GM23338 (cell line): ENCODE data around the gene TGIF1. TPM values are rescaled to one million over a fixed set of nuclear protein-coding genes. Genes with fewer than 3 reads are reported as not detected.

Experiments used
- ATAC-seq: fragments of 200-7000 bp; cut with Tn5 transposase; 3 replicates; pipeline ENCODE4 v1.9.1; 2020
- DNase-seq: peaks from one replicate; pipeline ENCODE4 v3.0.0-alpha.2; 2015; ENCODE audit warnings: low spot score
- H2AFZ ChIP-seq: fragments of 200-600 bp; sonication (generic); 2 replicates; pipeline ENCODE4 v1.8.0; 2016; ENCODE audit warnings: antibody characterized with exemption, mild to moderate bottlenecking, moderate library complexity
- H3F3A ChIP-seq: fragments of 200-600 bp; sonication (generic); replicated peaks from 2 replicates; pipeline ENCODE4 v1.8.0; 2017; ENCODE audit warnings: antibody characterized with exemption, mixed run types, low read depth
- H3K27ac ChIP-seq: fragments of 200-600 bp; sonication (generic); 2 replicates; pipeline ENCODE4 v1.6.1; 2016; ENCODE audit warnings: low read depth
- H3K27me3 ChIP-seq: fragments of 200-600 bp; sonication (generic); 2 replicates; pipeline ENCODE4 v1.8.0; 2016; ENCODE audit warnings: mild to moderate bottlenecking, mixed run types, moderate library complexity; ENCODE audit not compliant: insufficient read depth
- H3K36me3 ChIP-seq: fragments of 200-600 bp; sonication (generic); 2 replicates; pipeline ENCODE4 v1.8.0; 2016; ENCODE audit warnings: mild to moderate bottlenecking; ENCODE audit not compliant: insufficient read depth
- H3K4me1 ChIP-seq: fragments of 200-600 bp; sonication (generic); 2 replicates; pipeline ENCODE4 v1.8.0; 2016; ENCODE audit warnings: mild to moderate bottlenecking, moderate library complexity; ENCODE audit not compliant: insufficient read depth
- H3K4me2 ChIP-seq: fragments of 200-600 bp; sonication (generic); 2 replicates; pipeline ENCODE4 v1.7.1; 2017; ENCODE audit warnings: mixed run types
- H3K4me3 ChIP-seq: fragments of 200-600 bp; sonication (generic); 2 replicates; pipeline ENCODE4 v1.6.1; 2016; ENCODE audit warnings: mixed run types
- H3K79me2 ChIP-seq: fragments of 200-600 bp; sonication (generic); replicated peaks from 2 replicates; pipeline ENCODE4 v1.8.0; 2017; ENCODE audit warnings: mild to moderate bottlenecking; ENCODE audit not compliant: insufficient read depth
- H3K9me2 ChIP-seq: fragments of 200-600 bp; sonication (generic); 2 replicates; pipeline ENCODE4 v1.8.0; 2017; ENCODE audit not compliant: insufficient read depth
- H4K20me1 ChIP-seq: fragments of 200-600 bp; sonication (generic); replicated peaks from 2 replicates; pipeline ENCODE4 v1.8.0; 2017; ENCODE audit warnings: mild to moderate bottlenecking; ENCODE audit not compliant: insufficient read depth
- H3K27ac Mint-ChIP-seq: 2 replicates; pipeline ENCODE4 v1.8.0; 2020; ENCODE audit warnings: inconsistent platforms, mild to moderate bottlenecking, moderate library complexity, mixed read lengths
- H3K27me3 Mint-ChIP-seq: 3 replicates; pipeline ENCODE4 v1.8.0; 2022; ENCODE audit warnings: low read depth, mild to moderate bottlenecking, moderate library complexity, mixed read lengths, inconsistent platforms; ENCODE audit not compliant: insufficient read depth, poor library complexity
- H3K36me3 Mint-ChIP-seq: 3 replicates; pipeline ENCODE4 v1.8.0; 2021; ENCODE audit warnings: low read depth, mild to moderate bottlenecking, inconsistent platforms, moderate library complexity, mixed read lengths
- H3K4me1 Mint-ChIP-seq: 3 replicates; pipeline ENCODE4 v1.8.0; 2020; ENCODE audit warnings: mild to moderate bottlenecking, inconsistent platforms, mixed read lengths
- H3K4me3 Mint-ChIP-seq: 3 replicates; pipeline ENCODE4 v1.8.0; 2021; ENCODE audit warnings: moderate library complexity, mild to moderate bottlenecking, inconsistent platforms, mixed read lengths
- H3K9me3 Mint-ChIP-seq: 3 replicates; pipeline ENCODE4 v1.8.0; 2020; ENCODE audit warnings: moderate library complexity, mild to moderate bottlenecking, inconsistent platforms, mixed read lengths
- CREB1 ChIP-seq: fragments of 250-450 bp; sonication (Bioruptor Pico); IDR thresholded peaks from 2 replicates; pipeline ENCODE4 v1.5.0; 2020; ENCODE audit warnings: low read depth, mild to moderate bottlenecking, moderate library complexity
- CTCF ChIP-seq, 2 experiments: fragments of 200-600 bp in 1 of 2; sonication (generic) in 1 of 2; conservative IDR thresholded peaks; 2 replicates each; pipeline versions ENCODE4 v1.5.1 to v1.6.1; 2016 to 2017; ENCODE audit warnings: antibody characterized with exemption in 2 of 2, low read depth in 2 of 2, mild to moderate bottlenecking in 2 of 2, moderate library complexity in 1 of 2
- EZH2 ChIP-seq: fragments of 200-600 bp; sonication (generic); IDR thresholded peaks from one replicate; pipeline ENCODE4 v1.8.0; 2017; ENCODE audit warnings: antibody characterized with exemption, mild to moderate bottlenecking, low read depth; ENCODE audit not compliant: unreplicated experiment
- EZH2phosphoT487 ChIP-seq: fragments of 200-600 bp; sonication (generic); IDR thresholded peaks from one replicate; pipeline ENCODE4 v1.8.1; 2018; ENCODE audit warnings: antibody characterized with exemption; ENCODE audit not compliant: unreplicated experiment
- JUNB ChIP-seq: IDR thresholded peaks from one replicate; pipeline ENCODE4 v1.6.1; 2016; ENCODE audit warnings: antibody characterized with exemption; ENCODE audit not compliant: unreplicated experiment
- NANOG ChIP-seq: IDR thresholded peaks from 2 replicates; pipeline ENCODE4 v1.6.1; 2016; ENCODE audit warnings: antibody characterized with exemption, borderline replicate concordance
- POLR2AphosphoS5 ChIP-seq: IDR thresholded peaks from 2 replicates; pipeline ENCODE4 v1.6.1; 2016; ENCODE audit warnings: antibody characterized with exemption, low read depth
- REST ChIP-seq: IDR thresholded peaks from one replicate; pipeline ENCODE4 v1.6.1; 2018; ENCODE audit warnings: antibody characterized with exemption; ENCODE audit not compliant: unreplicated experiment
- STAT1 ChIP-seq: IDR thresholded peaks from one replicate; pipeline ENCODE4 v1.6.1; 2016; ENCODE audit warnings: antibody characterized with exemption; ENCODE audit not compliant: unreplicated experiment
- ZNF114 ChIP-seq: fragments of 250-450 bp; sonication (Bioruptor Pico); IDR thresholded peaks from 2 replicates; pipeline ENCODE4 v1.5.0; 2020; ENCODE audit warnings: mild to moderate bottlenecking, moderate library complexity
- ZNF331 ChIP-seq: fragments of 250-450 bp; sonication (Bioruptor Pico); IDR thresholded peaks from 2 replicates; pipeline ENCODE4 v1.5.0; 2020; ENCODE audit warnings: low read depth, mild to moderate bottlenecking, moderate library complexity
- polyA plus RNA-seq: library from polyadenylated mRNA; unstranded; fragments of >200 nt; fragmentation: Nextera tagmentation; extraction: Ambion mirVana; gene quantifications from 2 replicates; pipeline ENCODE4 v1.2.1, GENCODE V29; 2016
- total RNA-seq: library from RNA; depleted of rRNA; stranded (reverse); fragments of >200 nt; shearing (Covaris generic); gene quantifications from 2 replicates; pipeline ENCODE4 v1.2.3, GENCODE V29; 2014
- TF ChIP-seq, protein P1 (sequence below): fragments of 250-450 bp; sonication (Bioruptor Pico); IDR thresholded peaks from 2 replicates; pipeline ENCODE4 v1.5.0; 2020; ENCODE audit warnings: mild to moderate bottlenecking, moderate library complexity
- TF ChIP-seq, protein P2 (sequence below): IDR thresholded peaks from 2 replicates; pipeline ENCODE4 v1.6.1; 2016; ENCODE audit warnings: antibody characterized with exemption

TGIF1 gene
- total and polyA plus RNA-seq, 2 experiments from 2014 or later = 294 to 316 TPM

DNA sequence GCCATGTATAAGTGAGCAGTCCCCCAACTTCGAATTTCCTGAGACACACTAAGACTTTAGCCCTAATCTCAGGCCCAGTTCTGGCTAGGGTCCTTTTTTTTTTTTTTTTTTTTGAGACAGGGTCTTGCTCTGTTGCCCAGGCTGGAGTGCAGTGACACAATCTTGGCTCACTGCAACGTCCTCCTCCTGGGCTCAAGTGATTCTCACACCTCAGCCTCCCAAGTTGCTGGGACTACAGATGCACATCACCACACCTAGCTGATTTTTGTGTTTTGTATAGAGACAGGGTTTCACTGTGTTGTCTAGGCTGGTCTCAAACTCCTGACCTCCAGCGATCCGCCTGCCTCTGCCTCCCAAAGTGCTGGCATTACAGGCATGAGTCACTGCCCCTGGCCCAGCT, 23.9 kb upstream of the TGIF1 start:
- Histone ChIP-seq H4K20me1 (no peaks in the 10 kb centered on the region), H3K4me3 (no peak overlapping the region), H3K4me2 (no peak overlapping the region), H3F3A (no peaks in the 10 kb centered on the region), H3K36me3 (no peaks in the 10 kb centered on the region), H2AFZ (no peak overlapping the region), H3K27me3 (no peaks in the 10 kb centered on the region), H3K79me2 (no peaks in the 10 kb centered on the region), H3K4me1 (peaks cover 8% of the 10 kb centered on the region; the same call in 1 of the 2 replicates), H3K9me2 (no peaks in the 10 kb centered on the region), H3K27ac (no peak overlapping the region)
- Mint-ChIP-seq H3K9me3 (no peaks in the 10 kb centered on the region), H3K27me3 (peaks cover 5% of the 10 kb centered on the region), H3K4me3 (no peak overlapping the region), H3K36me3 (no peaks in the 10 kb centered on the region), H3K27ac (no peak overlapping the region), H3K4me1 (peaks cover 2% of the 10 kb centered on the region; the same call in 1 of the 3 replicates)
- TF ChIP-seq CREB1 (CRISPR knock-in tag) = no peak
- TF ChIP-seq EZH2 = no peak
- no peak for TF ChIP-seq EZH2phosphoT487
- TF ChIP-seq STAT1 = no peak
- no peak for TF ChIP-seq JUNB
- no peak for TF ChIP-seq ZNF114 (CRISPR knock-in tag)
- no peak for TF ChIP-seq NANOG
- TF ChIP-seq CTCF (conservative IDR thresholded peaks at IDR 0.05; ENCODE audit: low read depth in 2 of 2) = no peak
- no peak for TF ChIP-seq REST
- TF ChIP-seq POLR2AphosphoS5 = no peak
- TF ChIP-seq, protein P1, sequence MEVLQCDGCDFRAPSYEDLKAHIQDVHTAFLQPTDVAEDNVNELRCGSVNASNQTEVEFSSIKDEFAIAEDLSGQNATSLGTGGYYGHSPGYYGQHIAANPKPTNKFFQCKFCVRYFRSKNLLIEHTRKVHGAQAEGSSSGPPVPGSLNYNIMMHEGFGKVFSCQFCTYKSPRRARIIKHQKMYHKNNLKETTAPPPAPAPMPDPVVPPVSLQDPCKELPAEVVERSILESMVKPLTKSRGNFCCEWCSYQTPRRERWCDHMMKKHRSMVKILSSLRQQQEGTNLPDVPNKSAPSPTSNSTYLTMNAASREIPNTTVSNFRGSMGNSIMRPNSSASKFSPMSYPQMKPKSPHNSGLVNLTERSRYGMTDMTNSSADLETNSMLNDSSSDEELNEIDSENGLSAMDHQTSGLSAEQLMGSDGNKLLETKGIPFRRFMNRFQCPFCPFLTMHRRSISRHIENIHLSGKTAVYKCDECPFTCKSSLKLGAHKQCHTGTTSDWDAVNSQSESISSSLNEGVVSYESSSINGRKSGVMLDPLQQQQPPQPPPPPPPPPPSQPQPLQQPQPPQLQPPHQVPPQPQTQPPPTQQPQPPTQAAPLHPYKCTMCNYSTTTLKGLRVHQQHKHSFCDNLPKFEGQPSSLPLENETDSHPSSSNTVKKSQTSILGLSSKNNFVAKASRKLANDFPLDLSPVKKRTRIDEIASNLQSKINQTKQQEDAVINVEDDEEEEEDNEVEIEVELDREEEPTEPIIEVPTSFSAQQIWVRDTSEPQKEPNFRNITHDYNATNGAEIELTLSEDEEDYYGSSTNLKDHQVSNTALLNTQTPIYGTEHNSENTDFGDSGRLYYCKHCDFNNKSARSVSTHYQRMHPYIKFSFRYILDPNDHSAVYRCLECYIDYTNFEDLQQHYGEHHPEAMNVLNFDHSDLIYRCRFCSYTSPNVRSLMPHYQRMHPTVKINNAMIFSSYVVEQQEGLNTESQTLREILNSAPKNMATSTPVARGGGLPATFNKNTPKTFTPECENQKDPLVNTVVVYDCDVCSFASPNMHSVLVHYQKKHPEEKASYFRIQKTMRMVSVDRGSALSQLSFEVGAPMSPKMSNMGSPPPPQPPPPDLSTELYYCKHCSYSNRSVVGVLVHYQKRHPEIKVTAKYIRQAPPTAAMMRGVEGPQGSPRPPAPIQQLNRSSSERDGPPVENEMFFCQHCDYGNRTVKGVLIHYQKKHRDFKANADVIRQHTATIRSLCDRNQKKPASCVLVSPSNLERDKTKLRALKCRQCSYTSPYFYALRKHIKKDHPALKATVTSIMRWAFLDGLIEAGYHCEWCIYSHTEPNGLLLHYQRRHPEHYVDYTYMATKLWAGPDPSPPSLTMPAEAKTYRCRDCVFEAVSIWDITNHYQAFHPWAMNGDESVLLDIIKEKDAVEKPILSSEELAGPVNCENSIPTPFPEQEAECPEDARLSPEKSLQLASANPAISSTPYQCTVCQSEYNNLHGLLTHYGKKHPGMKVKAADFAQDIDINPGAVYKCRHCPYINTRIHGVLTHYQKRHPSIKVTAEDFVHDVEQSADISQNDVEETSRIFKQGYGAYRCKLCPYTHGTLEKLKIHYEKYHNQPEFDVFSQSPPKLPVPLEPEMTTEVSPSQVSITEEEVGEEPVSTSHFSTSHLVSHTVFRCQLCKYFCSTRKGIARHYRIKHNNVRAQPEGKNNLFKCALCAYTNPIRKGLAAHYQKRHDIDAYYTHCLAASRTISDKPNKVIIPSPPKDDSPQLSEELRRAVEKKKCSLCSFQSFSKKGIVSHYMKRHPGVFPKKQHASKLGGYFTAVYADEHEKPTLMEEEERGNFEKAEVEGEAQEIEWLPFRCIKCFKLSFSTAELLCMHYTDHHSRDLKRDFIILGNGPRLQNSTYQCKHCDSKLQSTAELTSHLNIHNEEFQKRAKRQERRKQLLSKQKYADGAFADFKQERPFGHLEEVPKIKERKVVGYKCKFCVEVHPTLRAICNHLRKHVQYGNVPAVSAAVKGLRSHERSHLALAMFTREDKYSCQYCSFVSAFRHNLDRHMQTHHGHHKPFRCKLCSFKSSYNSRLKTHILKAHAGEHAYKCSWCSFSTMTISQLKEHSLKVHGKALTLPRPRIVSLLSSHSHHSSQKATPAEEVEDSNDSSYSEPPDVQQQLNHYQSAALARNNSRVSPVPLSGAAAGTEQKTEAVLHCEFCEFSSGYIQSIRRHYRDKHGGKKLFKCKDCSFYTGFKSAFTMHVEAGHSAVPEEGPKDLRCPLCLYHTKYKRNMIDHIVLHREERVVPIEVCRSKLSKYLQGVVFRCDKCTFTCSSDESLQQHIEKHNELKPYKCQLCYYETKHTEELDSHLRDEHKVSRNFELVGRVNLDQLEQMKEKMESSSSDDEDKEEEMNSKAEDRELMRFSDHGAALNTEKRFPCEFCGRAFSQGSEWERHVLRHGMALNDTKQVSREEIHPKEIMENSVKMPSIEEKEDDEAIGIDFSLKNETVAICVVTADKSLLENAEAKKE (CRISPR knock-in tag) = no peak
- TF ChIP-seq, protein P2, sequence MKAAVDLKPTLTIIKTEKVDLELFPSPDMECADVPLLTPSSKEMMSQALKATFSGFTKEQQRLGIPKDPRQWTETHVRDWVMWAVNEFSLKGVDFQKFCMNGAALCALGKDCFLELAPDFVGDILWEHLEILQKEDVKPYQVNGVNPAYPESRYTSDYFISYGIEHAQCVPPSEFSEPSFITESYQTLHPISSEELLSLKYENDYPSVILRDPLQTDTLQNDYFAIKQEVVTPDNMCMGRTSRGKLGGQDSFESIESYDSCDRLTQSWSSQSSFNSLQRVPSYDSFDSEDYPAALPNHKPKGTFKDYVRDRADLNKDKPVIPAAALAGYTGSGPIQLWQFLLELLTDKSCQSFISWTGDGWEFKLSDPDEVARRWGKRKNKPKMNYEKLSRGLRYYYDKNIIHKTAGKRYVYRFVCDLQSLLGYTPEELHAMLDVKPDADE = no peak
- no peak for TF ChIP-seq ZNF331 (CRISPR knock-in tag)
- DNase-seq = no peak
- ATAC-seq = no peak
